HCT116 (cell line): Measurements from ENCODE around the gene KRTCAP2. TPM values are rescaled to one million over a fixed set of nuclear protein-coding genes. Genes with fewer than 3 reads are reported as not detected.

Experiments
- ATAC-seq: fragments of 200-7000 bp; cut with Tn5 transposase; 2 replicates; pipeline ENCODE4 v1.9.1; 2020; ENCODE audit warnings: mild to moderate bottlenecking, moderate library complexity
- BruUV-seq: library from RNA; stranded (reverse); fragments of 400-500 nt; replicated peaks from 2 replicates; lab custom pipeline; 2021; lab: Mats Ljungman, UMichigan
- CTCF ChIA-PET: fragments of 300-600 bp; sonication (Branson Sonifier 250); formaldehyde crosslinking; loops from one replicate; lab custom pipeline; 2021; ENCODE audit warnings: antibody characterized with exemption; lab: Charles Lee
- POLR2A ChIA-PET: fragments of 300-600, 350-600 bp; sonication (Branson Sonifier 250); formaldehyde crosslinking; loops from one replicate; lab custom pipeline; 2021; ENCODE audit warnings: antibody characterized with exemption; lab: Charles Lee
- RAD21 ChIA-PET, 2 experiments: fragments of 300-600 bp; sonication (Branson Sonifier 250); formaldehyde crosslinking; loops; one replicate each; lab custom pipeline; 2023; ENCODE audit warnings: low total read pairs in 2 of 2; ENCODE audit not compliant: uncharacterized antibody in 2 of 2, unreplicated experiment in 2 of 2, low non-redundant PET in 1 of 2; lab: Charles Lee
- DNase-seq: peaks from one replicate; pipeline ENCODE4 v3.0.0-alpha.2; 2010; ENCODE audit warnings: low read depth, low spot score
- H2AFZ ChIP-seq: fragments of 200-600 bp; shearing (Covaris generic), sonication (generic); 2 replicates; pipeline ENCODE4 v1.6.1; 2017; ENCODE audit warnings: low read depth, mixed run types, mixed read lengths, antibody characterized with exemption, low read length; ENCODE audit not compliant: poor library complexity, severe bottlenecking
- H3K27ac ChIP-seq: 2 replicates; pipeline ENCODE4 v1.5.1; 2012; ENCODE audit warnings: low read depth, low read length
- H3K27me3 ChIP-seq: fragments of 200-600 bp; sonication (generic); 2 replicates; pipeline ENCODE4 v1.6.1; 2016; ENCODE audit warnings: mixed run types, low read length, mixed read lengths; ENCODE audit not compliant: insufficient read depth
- H3K36me3 ChIP-seq, 2 experiments: fragments of 200-500 bp in 1 of 2; fragments of 200-600 bp in 1 of 2; sonication (Bioruptor generic) in 1 of 2; sonication (generic) in 1 of 2; 2 replicates each; pipeline versions ENCODE4 v1.5.1 to v1.6.1; 2014 to 2016; ENCODE audit warnings: low read length in 2 of 2, inconsistent platforms in 1 of 2, mixed read lengths in 1 of 2, mixed run types in 1 of 2; ENCODE audit not compliant: insufficient read depth in 2 of 2, control insufficient read depth in 1 of 2
- H3K4me1 ChIP-seq, 2 experiments: fragments of 200-600 bp in 1 of 2; sonication (generic) in 1 of 2; 2 replicates each; pipeline versions ENCODE4 v1.5.1 to v1.6.1; 2012 to 2017; ENCODE audit warnings: low read length in 2 of 2, inconsistent platforms in 1 of 2, mild to moderate bottlenecking in 1 of 2, mixed read lengths in 1 of 2, mixed run types in 1 of 2, moderate library complexity in 1 of 2; ENCODE audit not compliant: insufficient read depth in 2 of 2, control insufficient read depth in 1 of 2
- H3K4me2 ChIP-seq: fragments of 200-600 bp; sonication (generic); 2 replicates; pipeline ENCODE4 v1.6.1; 2017; ENCODE audit warnings: mixed run types, low read length, mixed read lengths
- H3K4me3 ChIP-seq, 2 experiments: fragments of 200-600 bp in 1 of 2; sonication (generic) in 1 of 2; replicated peaks in 1 of 2; 2 replicates each; pipeline ENCODE4 v1.5.1; 2011 to 2016; ENCODE audit warnings: low read length in 2 of 2, control low read depth in 1 of 2, low read depth in 1 of 2, mild to moderate bottlenecking in 1 of 2, mixed read lengths in 1 of 2, mixed run types in 1 of 2
- H3K79me2 ChIP-seq: fragments of 200-600 bp; sonication (generic); 2 replicates; pipeline ENCODE4 v1.6.1; 2017; ENCODE audit warnings: mild to moderate bottlenecking, mixed run types, low read length, moderate library complexity, mixed read lengths; ENCODE audit not compliant: insufficient read depth
- H3K9ac ChIP-seq: fragments of 200-600 bp; sonication (generic); 2 replicates; pipeline ENCODE4 v1.6.1; 2016; ENCODE audit warnings: low read length, mixed read lengths
- H3K9me2 ChIP-seq: fragments of 200-600 bp; sonication (generic), shearing (Covaris generic); 2 replicates; pipeline ENCODE4 v1.6.1; 2017; ENCODE audit warnings: mixed run types, mild to moderate bottlenecking, moderate library complexity; ENCODE audit not compliant: insufficient read depth
- H3K9me3 ChIP-seq, 2 experiments: fragments of 200-500 bp in 1 of 2; fragments of 200-600 bp in 1 of 2; sonication (Bioruptor generic) in 1 of 2; sonication (generic) in 1 of 2; 2 replicates each; pipeline ENCODE4 v1.6.1; 2014 to 2017; ENCODE audit warnings: low read length in 2 of 2, mixed read lengths in 2 of 2, inconsistent platforms in 1 of 2, low read depth in 1 of 2, mild to moderate bottlenecking in 1 of 2, mixed run types in 1 of 2, moderate library complexity in 1 of 2; ENCODE audit not compliant: control insufficient read depth in 1 of 2, insufficient read depth in 1 of 2
- H4K20me1 ChIP-seq: fragments of 200-600 bp; sonication (generic), shearing (Covaris generic); 2 replicates; pipeline ENCODE4 v1.6.1; 2017; ENCODE audit warnings: mixed run types, mild to moderate bottlenecking, moderate library complexity; ENCODE audit not compliant: insufficient read depth
- CBX3 ChIP-seq: IDR thresholded peaks from 2 replicates; pipeline ENCODE4 v1.6.1; 2012; ENCODE audit warnings: low read depth
- CEBPB ChIP-seq: IDR thresholded peaks from 2 replicates; pipeline ENCODE4 v1.6.1; 2012; ENCODE audit warnings: low read depth
- EGR1 ChIP-seq: IDR thresholded peaks from 2 replicates; pipeline ENCODE4 v1.6.1; 2012; ENCODE audit warnings: low read depth
- ELF1 ChIP-seq: IDR thresholded peaks from 2 replicates; pipeline ENCODE4 v1.6.1; 2012; ENCODE audit warnings: low read depth, borderline replicate concordance
- FOSL1 ChIP-seq: IDR thresholded peaks from 2 replicates; pipeline ENCODE4 v1.6.1; 2012; ENCODE audit warnings: low read depth
- JUND ChIP-seq: IDR thresholded peaks from 2 replicates; pipeline ENCODE4 v1.6.1; 2012
- POLR2A ChIP-seq: IDR thresholded peaks from 2 replicates; pipeline ENCODE4 v1.7.0; 2011; ENCODE audit warnings: borderline replicate concordance; ENCODE audit not compliant: insufficient read depth, insufficient read length; ENCODE audit errors: extremely low read depth
- POLR2AphosphoS5 ChIP-seq: IDR thresholded peaks from 2 replicates; pipeline ENCODE4 v1.6.1; 2011; ENCODE audit warnings: mild to moderate bottlenecking, low read depth, low read length, moderate library complexity
- RAD21 ChIP-seq: IDR thresholded peaks from 2 replicates; pipeline ENCODE4 v1.6.1; 2012; ENCODE audit warnings: low read depth, mild to moderate bottlenecking
- SIN3A ChIP-seq: IDR thresholded peaks from 2 replicates; pipeline ENCODE4 v1.6.1; 2012; ENCODE audit warnings: low read depth
- SP1 ChIP-seq: IDR thresholded peaks from 2 replicates; pipeline ENCODE4 v1.6.1; 2012; ENCODE audit warnings: low read depth
- TCF7L2 ChIP-seq: IDR thresholded peaks from 2 replicates; pipeline ENCODE4 v1.7.0; 2011; ENCODE audit warnings: borderline replicate concordance, inconsistent platforms; ENCODE audit not compliant: insufficient read depth, insufficient read length; ENCODE audit errors: extremely low read depth
- YY1 ChIP-seq: IDR thresholded peaks from 2 replicates; pipeline ENCODE4 v1.6.1; 2011; ENCODE audit warnings: low read length, low read depth, moderate library complexity, mild to moderate bottlenecking; ENCODE audit not compliant: insufficient replicate concordance; ENCODE audit errors: extremely low read depth
- ZFX ChIP-seq: fragments of 450-650 bp; IDR thresholded peaks from 2 replicates; pipeline ENCODE4 v1.6.1; 2017
- intact Hi-C: fragments of 100-400 bp; cut with micrococcal nuclease; formaldehyde crosslinking; loops from 2 replicates; pipeline ENCODE4 v1.10.0; 2022
- total RNA-seq: library from RNA; stranded (reverse); gene quantifications from one replicate; pipeline ENCODE4 v1.2.1, GENCODE V29; 2021; ENCODE audit not compliant: unreplicated experiment
- TF ChIP-seq, protein P1 (sequence below): IDR thresholded peaks from 2 replicates; pipeline ENCODE4 v1.6.1; 2012
- TF ChIP-seq, protein P2 (sequence below), 3 experiments: fragments of 200-600 bp in 1 of 3; sonication (generic) in 1 of 3; IDR thresholded peaks in 2 of 3; conservative IDR thresholded peaks in 1 of 3; 2 replicates each; pipeline ENCODE4 v1.5.1; 2012 to 2017; ENCODE audit warnings: low read depth in 2 of 3, low read length in 2 of 3, antibody characterized with exemption in 1 of 3, borderline replicate concordance in 1 of 3, control low read depth in 1 of 3, mild to moderate bottlenecking in 1 of 3, mixed read lengths in 1 of 3, mixed run types in 1 of 3, moderate library complexity in 1 of 3; ENCODE audit not compliant: insufficient read depth in 1 of 3

Gene KRTCAP2
- total RNA-seq, 1 experiment from 2014 or later, result 143 TPM

DNA sequence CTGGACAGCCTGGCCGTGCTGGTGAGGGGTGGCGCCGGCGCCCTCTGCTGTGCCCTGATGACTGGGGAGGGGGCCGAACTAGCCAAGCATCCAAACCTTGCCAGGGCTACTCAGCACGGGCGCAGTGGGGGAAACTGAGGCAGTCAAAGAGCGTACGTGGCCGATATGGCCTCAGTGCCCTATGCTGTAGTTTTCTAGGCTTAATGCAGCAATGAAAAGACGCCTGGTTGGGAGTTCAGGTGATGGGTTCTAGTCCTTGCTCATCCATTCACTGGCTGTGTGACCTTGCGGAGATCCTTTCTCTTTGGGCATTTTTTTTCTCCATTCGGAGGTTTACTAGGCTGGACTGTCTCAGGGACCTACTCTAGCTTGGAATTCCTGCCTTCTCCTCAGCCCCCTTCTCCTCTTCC is 36.2 kb upstream of the KRTCAP2 start:
- peaks cover 0 to 6% of the 10 kb centered on the region in 2 experiments; a peak in 1 of 4 replicates for H3K36me3 ChIP-seq
- CTCF ChIA-PET, result interaction anchor here (1.0 to 4.0 kb wide), 3 partner anchors 16 to 42 kb away, joined by 3 to 13 read pairs (median 8); no protein-coding TSS in a partner anchor

DNA sequence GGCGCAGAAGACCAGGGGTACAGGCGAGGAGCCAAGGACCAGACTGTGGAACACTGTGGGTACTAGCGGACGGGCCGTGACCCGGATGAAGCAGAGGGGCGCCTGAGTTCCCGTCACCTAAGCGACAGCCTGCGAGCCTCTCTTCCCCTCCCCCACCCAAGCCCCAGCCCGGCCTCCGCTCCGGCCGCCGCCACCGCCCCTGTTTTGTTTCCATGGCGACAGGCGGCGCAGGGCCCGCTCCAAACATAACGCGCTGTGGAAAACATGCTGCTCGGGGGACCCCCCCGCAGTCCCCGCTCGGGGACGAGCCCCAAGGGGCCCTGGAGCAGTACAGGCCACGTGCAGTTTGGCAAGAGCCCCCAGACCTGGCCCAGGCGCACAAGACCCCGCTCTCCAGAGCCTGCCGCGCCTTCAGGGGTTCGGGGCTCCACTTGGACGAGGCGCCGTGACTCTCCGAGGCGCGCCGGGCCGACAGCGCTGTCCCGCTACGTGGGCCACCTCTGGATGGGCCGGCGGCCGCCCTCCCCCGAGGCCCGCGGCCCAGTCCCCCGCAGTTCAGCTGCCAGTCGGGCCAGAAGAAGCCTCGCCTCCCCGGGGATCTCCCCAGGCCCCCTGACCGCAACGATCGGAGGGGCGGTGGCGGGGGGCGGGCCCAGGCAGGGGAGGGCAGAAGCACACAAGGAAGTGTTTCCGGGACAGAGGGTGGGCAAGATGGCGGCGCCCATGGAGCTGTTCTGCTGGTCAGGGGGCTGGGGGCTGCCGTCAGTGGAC is 35.6 kb upstream of the KRTCAP2 start, which contains the start of gene MTX1:
Gene MTX1, plus strand, starts transcription at position 155 of the 771 bp plus-strand sequence. Its CDS starts 110 bp downstream, at position 265.
- DNase-seq (no peak), ATAC-seq (peak; percentile 76)
- no peaks in the 10 kb centered on the region for H3K27me3 ChIP-seq
- intact Hi-C loops, result loop anchor here (2.0 to 5.0 kb wide), 3 partner anchors 18 to 384 kb away; a partner anchor contains a TSS
- H3K36me3 ChIP-seq, result peaks cover 0 to 6% of the 10 kb centered on the region in 2 experiments; a peak in 1 of 4 replicates
- ChIA-PET POLR2A (interaction anchor here (0.7 to 3.0 kb wide), 4 partner anchors 10 to 33 kb away, joined by 3 to 9 read pairs (median 4); a partner anchor contains a TSS), RAD21 (no interaction called here), CTCF (interaction anchor here (1.0 to 4.0 kb wide), 9 partner anchors 10 to 295 kb away, joined by 3 to 16 read pairs (median 8); partner anchors contain the start of genes CLK2 and KRTCAP2)
- no peaks in the 10 kb centered on the region for H3K9me2 ChIP-seq
- H3K4me2 ChIP-seq, result peak within 1 kb of the TSS; percentile 77
- peaks cover 16% of the 10 kb centered on the region for H3K79me2 ChIP-seq
- H3K4me3 ChIP-seq, result peak within 1 kb of the TSS; percentile 89 to 100
- peaks cover 22 to 33% of the 10 kb centered on the region in 2 experiments for H3K4me1 ChIP-seq
- no peaks in the 10 kb centered on the region for H3K9me3 ChIP-seq
- peak within 1 kb of the TSS; percentile 90 for H3K27ac ChIP-seq
- H2AFZ ChIP-seq, result no peak within 1 kb of the TSS
- no TSS peak for BruUV-seq
- peak within 1 kb of the TSS; percentile 93 for H3K9ac ChIP-seq
- H4K20me1 ChIP-seq, result no peaks in the 10 kb centered on the region
- TF ChIP-seq SIN3A (peak; percentile 49; the same call in 1 of the 2 replicates), FOSL1 (no peak), CEBPB (no peak), ELF1 (no peak), TCF7L2 (peak; percentile 29), YY1 (peak; percentile 98), ZFX (peak; percentile 73; the same call in 1 of the 2 replicates), SP1 (0 out of 2 replicates have a peak, but pooled peaks have one; percentile 7), RAD21 (no peak)
- TF ChIP-seq, protein P1, sequence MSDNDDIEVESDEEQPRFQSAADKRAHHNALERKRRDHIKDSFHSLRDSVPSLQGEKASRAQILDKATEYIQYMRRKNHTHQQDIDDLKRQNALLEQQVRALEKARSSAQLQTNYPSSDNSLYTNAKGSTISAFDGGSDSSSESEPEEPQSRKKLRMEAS, result peak; percentile 46; the same call in 1 of the 2 replicates
- TF ChIP-seq, protein P2, sequence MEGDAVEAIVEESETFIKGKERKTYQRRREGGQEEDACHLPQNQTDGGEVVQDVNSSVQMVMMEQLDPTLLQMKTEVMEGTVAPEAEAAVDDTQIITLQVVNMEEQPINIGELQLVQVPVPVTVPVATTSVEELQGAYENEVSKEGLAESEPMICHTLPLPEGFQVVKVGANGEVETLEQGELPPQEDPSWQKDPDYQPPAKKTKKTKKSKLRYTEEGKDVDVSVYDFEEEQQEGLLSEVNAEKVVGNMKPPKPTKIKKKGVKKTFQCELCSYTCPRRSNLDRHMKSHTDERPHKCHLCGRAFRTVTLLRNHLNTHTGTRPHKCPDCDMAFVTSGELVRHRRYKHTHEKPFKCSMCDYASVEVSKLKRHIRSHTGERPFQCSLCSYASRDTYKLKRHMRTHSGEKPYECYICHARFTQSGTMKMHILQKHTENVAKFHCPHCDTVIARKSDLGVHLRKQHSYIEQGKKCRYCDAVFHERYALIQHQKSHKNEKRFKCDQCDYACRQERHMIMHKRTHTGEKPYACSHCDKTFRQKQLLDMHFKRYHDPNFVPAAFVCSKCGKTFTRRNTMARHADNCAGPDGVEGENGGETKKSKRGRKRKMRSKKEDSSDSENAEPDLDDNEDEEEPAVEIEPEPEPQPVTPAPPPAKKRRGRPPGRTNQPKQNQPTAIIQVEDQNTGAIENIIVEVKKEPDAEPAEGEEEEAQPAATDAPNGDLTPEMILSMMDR (IDR thresholded peaks at IDR 0.05 in 2 of 3, conservative IDR thresholded peaks at IDR 0.05 in 1 of 3; ENCODE audit: borderline replicate concordance in 1 of 3, insufficient read depth in 1 of 3, low read depth in 2 of 3, low read length in 2 of 3), result no peak

More for the DNA sequence above, 36.2 kb upstream of the KRTCAP2 start:
- peak overlapping the region; percentile 90 for H3K27ac ChIP-seq
- H4K20me1 ChIP-seq, result no peaks in the 10 kb centered on the region
- peak; percentile 9 for ATAC-seq
- H3K79me2 ChIP-seq, result peaks cover 16% of the 10 kb centered on the region
- H3K9me3 ChIP-seq, result no peaks in the 10 kb centered on the region
- peak overlapping the region; percentile 89 to 100 for H3K4me3 ChIP-seq
- H3K27me3 ChIP-seq, result no peaks in the 10 kb centered on the region
- TF ChIP-seq EGR1, result no peak
- no peak for TF ChIP-seq CEBPB
- TF ChIP-seq TCF7L2, result no peak
- no peak for TF ChIP-seq POLR2A
- TF ChIP-seq RAD21, result no peak
- no peak for TF ChIP-seq ZFX
- TF ChIP-seq POLR2AphosphoS5, result peak; percentile 41; the same call in 1 of the 2 replicates
- no peak; the same call in 1 of the 2 replicates for TF ChIP-seq SIN3A
- TF ChIP-seq JUND, result no peak
- no peak for TF ChIP-seq CBX3
- TF ChIP-seq SP1, result 0 out of 2 replicates have a peak, but pooled peaks have one; percentile 5
- TF ChIP-seq FOSL1, result no peak
- no peak for DNase-seq
- ChIA-PET RAD21 (no interaction called here), POLR2A (interaction anchor here (0.7 to 3.0 kb wide), 4 partner anchors 9 to 32 kb away, joined by 3 to 9 read pairs (median 4); a partner anchor contains a TSS)
- H2AFZ ChIP-seq, result no peak overlapping the region
- peak overlapping the region; percentile 77 for H3K4me2 ChIP-seq
- H3K9me2 ChIP-seq, result no peaks in the 10 kb centered on the region
- TSS peak; percentile 84 for BruUV-seq
- intact Hi-C loops, result loop anchor here (2.0 to 5.0 kb wide), 3 partner anchors 17 to 383 kb away; a partner anchor contains a TSS
- H3K4me1 ChIP-seq, result peaks cover 22 to 33% of the 10 kb centered on the region in 2 experiments
- H3K9ac ChIP-seq, result peak overlapping the region; percentile 93
